NCI-H526 (cell line): ENCODE results near the gene PSMD2.

Experiments
- DNase-seq, 2 experiments: peaks; one replicate each; lab custom pipeline; 2025; lab: John Stamatoyannopoulos, UW

Gene PSMD2

DNA sequence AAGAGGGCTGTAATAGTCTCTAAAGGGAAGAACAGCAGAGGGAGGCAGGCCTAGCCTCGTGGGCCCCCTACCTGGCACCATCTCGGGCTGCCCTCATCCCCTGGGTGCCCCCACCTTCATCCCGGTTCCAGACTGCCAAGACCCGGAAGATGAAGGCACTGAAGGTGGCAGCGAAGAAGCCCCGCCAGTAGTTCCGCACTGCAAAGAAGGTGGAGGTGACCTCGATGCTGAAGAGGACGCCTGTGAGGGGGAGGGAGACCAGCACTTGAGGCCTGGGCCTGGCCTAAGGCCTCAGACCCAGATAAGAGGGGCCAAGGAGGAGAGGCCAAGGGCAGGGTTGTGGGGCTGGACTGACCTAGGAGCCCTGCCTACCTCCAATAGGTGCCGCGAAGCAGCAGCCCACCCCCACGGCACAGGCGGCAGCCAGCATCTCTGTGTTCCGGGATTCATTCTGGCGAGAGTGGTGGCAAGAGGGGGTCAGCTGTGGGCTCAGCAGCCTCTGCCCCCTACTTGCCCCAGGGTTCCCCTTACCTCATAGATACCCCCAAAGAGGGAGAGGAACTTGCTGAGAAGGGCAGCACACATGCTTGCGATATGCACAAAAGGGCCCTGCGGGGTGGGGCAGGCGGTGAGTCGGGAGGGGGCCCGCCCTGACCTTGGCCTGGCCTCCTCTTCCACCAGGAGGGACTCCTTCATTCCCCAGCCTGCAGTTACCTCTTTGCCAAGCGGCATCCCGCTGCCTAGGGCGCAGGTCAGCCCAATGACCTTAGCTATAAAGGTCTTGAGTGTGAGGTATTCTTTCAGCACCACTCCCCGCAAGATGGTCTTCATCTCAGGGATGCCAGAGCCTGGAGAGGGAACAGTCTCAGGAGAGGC, 58.4 kb downstream of the PSMD2 start:
- DNase-seq, result no peak

DNA sequence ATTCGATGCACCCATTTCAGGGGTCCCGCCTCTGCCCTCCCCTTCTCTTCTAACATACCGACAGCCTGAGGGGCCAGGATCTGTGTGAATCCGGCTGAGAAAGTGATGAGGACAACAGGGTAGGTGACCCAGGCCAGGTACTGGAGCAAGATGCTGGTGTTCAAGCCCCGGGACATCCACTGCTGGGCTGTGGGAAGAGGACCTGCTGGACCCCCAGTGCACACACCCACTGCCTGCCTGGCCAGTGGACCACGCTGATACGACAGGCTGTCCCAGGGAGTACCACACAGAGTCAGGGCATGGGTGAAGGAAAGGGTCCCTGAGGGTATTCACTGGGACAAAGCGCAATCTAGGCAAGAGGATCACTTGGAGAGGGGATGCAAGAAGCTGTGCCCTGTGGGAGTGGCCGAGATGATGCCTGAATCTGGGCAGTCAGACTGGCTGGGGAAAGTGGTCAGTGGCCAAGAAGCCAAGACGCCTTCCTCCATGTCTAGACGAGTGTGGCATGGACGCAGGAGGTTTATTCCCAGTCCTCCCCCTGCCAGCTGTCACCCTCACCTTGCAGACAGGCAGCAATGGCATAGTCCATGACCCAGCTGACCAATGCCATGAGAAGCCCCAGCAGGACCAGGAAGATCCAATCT, 59.2 kb downstream of the PSMD2 start:
- DNase-seq, result no peak
